ENCODE results near the gene SCAI.

GRCh38 chr9:124980431-124980830, 162.9 kb downstream of the SCAI start:
- TF ChIP-seq POLR2AphosphoS5 (IDR thresholded peaks at IDR 0.05; ENCODE audit: low read depth, low read length) (no peak), TAF1 (IDR thresholded peaks at IDR 0.05; ENCODE audit: borderline replicate concordance, low read depth, low read length) (no peak), POLR2A (IDR thresholded peaks at IDR 0.05; ENCODE audit: low read depth, low read length) (no peak)

All from GM12892 (cell line).